ENCODE data around the gene OR1J1.

Gene OR1J1

DNA sequence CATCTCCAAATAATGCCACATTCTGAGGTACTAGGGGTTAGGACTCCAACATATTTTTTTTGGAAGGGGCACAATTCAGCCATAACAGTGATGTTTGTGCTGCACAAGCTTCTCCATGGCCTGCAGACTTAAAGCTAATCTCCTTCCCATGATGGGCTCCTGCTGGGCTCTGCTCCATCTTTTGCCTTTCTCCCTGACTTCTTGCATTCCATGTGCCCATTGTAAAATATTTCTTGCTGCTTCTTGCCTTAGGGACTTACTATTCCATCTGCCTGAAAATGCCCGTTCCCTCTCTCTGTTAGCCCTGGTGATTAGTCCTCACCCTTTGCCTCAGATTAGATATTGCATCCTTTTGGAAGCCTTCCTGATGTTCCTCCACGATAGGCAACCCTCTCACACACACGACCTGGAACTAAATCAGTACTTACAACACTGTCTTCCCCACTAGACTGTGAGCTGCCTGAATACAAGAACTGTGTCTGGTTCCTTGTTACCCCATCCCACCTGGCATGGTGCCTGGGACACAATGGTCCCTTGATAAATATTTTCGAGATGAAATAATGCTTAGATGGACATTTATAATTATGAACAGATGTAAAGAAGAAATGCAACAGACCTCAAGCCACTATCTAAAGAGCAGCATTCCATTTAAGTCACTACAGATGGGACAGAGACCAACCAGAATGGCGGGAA lies 33.5 kb downstream of the OR1J1 start:
- no peak for DNase-seq

DNA sequence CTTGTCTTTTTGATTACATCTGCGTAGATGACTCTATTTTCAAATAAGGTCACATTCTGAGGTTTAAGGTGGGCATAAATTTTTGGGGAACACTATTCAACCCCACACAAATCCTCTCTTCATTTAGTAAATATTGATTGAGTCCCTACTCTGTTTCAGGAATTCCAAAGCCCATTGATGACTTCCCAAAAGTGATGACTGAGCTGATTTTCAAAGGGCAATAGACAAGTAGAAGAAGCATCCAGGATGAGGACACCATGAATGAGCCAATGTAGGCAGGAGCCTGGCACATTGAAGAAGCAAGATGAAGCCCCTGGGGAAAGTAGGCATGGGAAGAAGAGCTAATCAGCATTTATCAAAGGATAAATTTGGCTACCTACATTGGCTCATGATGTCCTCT lies 35.2 kb downstream of the OR1J1 start:
- no peak for DNase-seq

Data from CD4-positive, alpha-beta T cell treated with Interleukin-17A for 1 hour (primary cell).